Stimulated activated CD8-positive, alpha-beta memory T cell treated with anti-CD3 and anti-CD28 coated beads, Interleukin-12 subunit alpha, Interleukin-12 subunit beta, amount 100 ng/mL, for 4 hours (primary cell): ENCODE results near the gene MOSMO.
"Not testable (repeated sequence)": the region's sequence is repeated elsewhere in the genome, so short reads cannot be mapped to it uniquely, and the experiment has no call there.

ENCODE experiments used
- DNase-seq: peaks from one replicate; pipeline ENCODE4 v3.0.0-alpha.2; 2020; ENCODE audit warnings: low read depth

MOSMO gene

GRCh38 chr16:22093996-22094395 lies 86.1 kb downstream of the MOSMO start:
- no peak for DNase-seq

- DNase-seq = no peak
Measured at GRCh38 chr16:22098405-22099255, 90.7 kb downstream of the MOSMO start.

GRCh38 chr16:22099256-22099975 lies 91.5 kb downstream of the MOSMO start:
- DNase-seq = no peak

- DNase-seq = no peak
Measured at GRCh38 chr16:22103441-22103840, 95.5 kb downstream of the MOSMO start.

GRCh38 chr16:22109258-22109898 lies 101.5 kb downstream of the MOSMO start:
- no peak for DNase-seq

- DNase-seq = not testable (repeated sequence)
Measured at GRCh38 chr16:22111629-22112028, 103.7 kb downstream of the MOSMO start.

GRCh38 chr16:22116095-22116700 lies 108.3 kb downstream of the MOSMO start:
- no peak for DNase-seq

- DNase-seq = no peak
Measured at GRCh38 chr16:22117609-22118008, 109.7 kb downstream of the MOSMO start.

GRCh38 chr16:22120440-22120839 lies 112.5 kb downstream of the MOSMO start:
- no peak for DNase-seq

- no peak for DNase-seq
Measured at GRCh38 chr16:22122239-22122638, 114.3 kb downstream of the MOSMO start.

- no peak for DNase-seq
Measured at GRCh38 chr16:22123146-22123545, 115.2 kb downstream of the MOSMO start.

- DNase-seq = no peak
Measured at GRCh38 chr16:22123759-22124490, 116.0 kb downstream of the MOSMO start.

- no peak for DNase-seq
Measured at GRCh38 chr16:22124583-22125284, 116.8 kb downstream of the MOSMO start.

GRCh38 chr16:22126037-22126558 lies 118.2 kb downstream of the MOSMO start:
- DNase-seq = no peak

GRCh38 chr16:22128537-22128936 lies 120.6 kb downstream of the MOSMO start:
- not testable (repeated sequence) for DNase-seq

GRCh38 chr16:22130528-22130927 lies 122.6 kb downstream of the MOSMO start:
- DNase-seq = no peak

GRCh38 chr16:22132801-22133200 lies 124.9 kb downstream of the MOSMO start:
- DNase-seq = no peak
